Measurements from ENCODE around the gene VIPR2.
"Not testable (repeated sequence)": the region's sequence is repeated elsewhere in the genome, so short reads cannot be mapped to it uniquely, and the experiment has no call there.

VIPR2 gene

DNA sequence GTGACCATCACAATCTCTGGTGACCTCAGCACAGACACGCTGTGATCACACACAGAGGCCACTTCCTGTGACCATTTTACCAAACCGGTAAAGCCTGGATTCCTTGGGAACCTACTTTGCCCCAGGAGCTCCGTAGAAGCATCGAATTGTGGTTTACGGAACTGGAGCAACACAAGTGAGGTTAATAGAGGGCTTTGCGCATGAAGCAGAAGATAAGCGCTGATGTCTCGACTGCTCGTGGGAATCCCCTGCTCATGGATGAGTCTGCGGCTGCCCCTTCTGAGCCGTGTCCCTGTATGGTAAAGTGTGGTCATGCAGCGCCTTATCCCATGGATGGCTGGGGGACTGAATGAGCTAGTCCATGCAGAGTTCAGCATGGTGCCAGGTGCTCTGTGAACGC lies 53.6 kb downstream of the VIPR2 start:
- no peaks in the 10 kb centered on the region for H3K36me3 Mint-ChIP-seq
- ATAC-seq (no peak), DNase-seq (ENCODE audit: low spot score in 2 of 2) (no peak)
- no peaks in the 10 kb centered on the region for H3K4me1 Mint-ChIP-seq
- no peak overlapping the region for H3K4me3 Mint-ChIP-seq
- H3K27ac Mint-ChIP-seq: no peak overlapping the region
- no peaks in the 10 kb centered on the region for H3K9me3 Mint-ChIP-seq

DNA sequence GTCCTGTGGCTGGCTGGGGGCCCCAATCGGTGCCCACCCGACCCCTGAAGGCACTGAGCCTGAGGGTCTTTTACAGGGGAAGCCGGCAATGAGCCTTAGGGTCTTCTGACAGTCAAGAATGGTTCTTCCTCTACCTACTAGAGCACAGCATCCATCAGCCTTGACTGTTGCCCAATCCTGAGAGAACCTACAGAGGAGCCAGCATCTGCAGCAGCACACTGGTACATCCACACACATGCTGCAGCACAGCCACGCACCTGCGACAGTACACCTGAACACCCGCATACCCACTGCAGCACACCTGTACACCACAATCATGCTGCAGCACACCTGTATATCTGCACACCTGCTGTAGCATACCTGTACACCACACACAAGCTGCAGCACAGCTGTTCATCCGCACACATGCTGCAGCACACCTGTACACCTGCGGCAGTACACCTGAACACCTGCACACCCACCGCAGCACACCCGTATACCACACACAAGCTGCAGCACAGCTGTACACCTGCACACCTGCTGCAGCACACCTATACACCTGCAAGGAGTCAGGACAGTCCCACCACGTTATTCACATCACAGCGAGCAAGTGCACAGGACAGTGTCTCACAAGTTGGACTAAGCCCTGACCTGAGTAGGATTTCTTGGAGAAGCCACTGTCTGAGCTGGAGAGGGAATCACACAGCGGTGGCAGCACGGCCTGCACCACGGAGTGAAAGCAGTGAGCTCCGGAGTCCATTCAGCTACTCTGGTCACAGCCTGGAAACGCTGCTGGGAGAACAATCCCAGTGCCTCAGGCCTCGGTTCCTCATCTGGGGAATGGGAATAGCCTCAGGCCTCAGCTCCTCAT lies 56.4 kb downstream of the VIPR2 start:
- Mint-ChIP-seq H3K27ac (no peak overlapping the region), H3K4me3 (no peak overlapping the region), H3K9me3 (no peaks in the 10 kb centered on the region), H3K4me1 (peaks cover 7% of the 10 kb centered on the region), H3K36me3 (no peaks in the 10 kb centered on the region)
- ATAC-seq (no peak), DNase-seq (ENCODE audit: low spot score in 2 of 2) (no peak)

DNA sequence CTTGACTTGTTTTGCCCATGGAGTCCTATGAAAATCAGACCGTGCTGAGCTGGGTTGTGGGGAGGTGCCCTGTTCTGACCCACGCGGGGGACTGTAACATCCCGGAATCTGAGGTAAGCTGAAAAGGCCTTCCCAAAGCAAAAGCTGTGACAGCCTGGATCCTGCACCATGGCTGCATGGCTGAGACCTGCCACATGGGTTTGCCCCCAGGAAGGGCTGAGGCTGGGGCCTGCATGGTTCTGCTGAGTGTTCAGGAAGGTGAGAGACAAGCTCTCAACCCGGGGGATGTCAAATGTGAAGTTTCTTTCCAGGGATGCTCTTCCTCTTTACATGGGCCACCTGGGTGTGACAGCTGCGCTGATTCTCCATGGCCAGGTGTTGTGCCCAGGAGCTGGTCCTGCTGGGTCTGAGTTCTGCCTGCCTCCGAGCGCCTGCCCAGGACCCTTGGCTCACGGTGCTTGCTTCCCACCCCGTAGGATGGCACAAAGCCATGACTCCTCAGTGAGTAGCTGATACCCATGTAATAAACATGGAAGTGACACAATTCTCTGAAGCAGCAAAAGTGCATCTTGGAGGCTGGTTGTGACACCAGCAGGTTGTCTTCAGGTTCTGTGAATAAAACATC lies 58.3 kb downstream of the VIPR2 start:
- DNase-seq (ENCODE audit: low spot score in 2 of 2) (no peak), ATAC-seq (no peak)
- H3K4me3 Mint-ChIP-seq: no peak overlapping the region
- no peaks in the 10 kb centered on the region for H3K36me3 Mint-ChIP-seq
- peaks cover 7% of the 10 kb centered on the region for H3K4me1 Mint-ChIP-seq
- no peak overlapping the region for H3K27ac Mint-ChIP-seq
- H3K9me3 Mint-ChIP-seq: no peaks in the 10 kb centered on the region

DNA sequence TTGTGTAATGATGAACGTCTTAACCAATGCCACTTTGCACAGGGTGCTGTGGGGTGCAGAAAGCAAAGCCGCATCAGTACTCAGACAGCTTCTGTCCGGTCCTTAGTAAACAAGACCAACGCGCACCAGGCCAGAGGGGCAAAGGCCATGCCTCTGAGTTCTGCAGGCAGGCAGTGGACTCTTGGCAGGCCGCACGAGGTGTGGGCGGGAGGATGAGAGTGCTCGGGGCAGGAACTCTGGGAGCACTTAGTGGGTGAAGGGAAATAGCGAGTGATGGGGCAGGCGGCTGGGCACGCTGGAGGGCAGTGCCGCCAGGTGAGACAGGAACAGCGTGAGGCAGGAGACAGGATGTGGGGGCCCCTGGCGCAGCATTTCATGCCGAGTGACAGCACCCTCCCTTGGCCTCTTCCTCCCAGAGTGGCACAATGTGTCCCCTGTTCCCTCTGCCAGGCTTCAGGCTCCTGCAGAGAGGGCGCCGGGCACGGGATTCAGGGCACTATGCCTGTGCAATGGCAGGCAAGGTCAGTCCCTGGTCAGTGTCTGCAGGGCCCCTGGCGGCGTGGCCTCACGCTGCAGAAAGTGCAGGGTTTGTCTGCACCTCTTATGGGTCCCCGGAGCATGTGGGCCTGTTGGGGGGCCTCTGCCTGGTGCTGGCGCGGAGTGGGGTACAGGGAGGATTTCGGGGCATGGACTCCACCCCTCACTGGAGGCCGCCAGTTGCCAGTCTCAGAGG lies 60.4 kb downstream of the VIPR2 start:
- ATAC-seq (no peak), DNase-seq (ENCODE audit: low spot score in 2 of 2) (no peak)
- Mint-ChIP-seq H3K4me3 (no peak overlapping the region), H3K27ac (no peak overlapping the region), H3K4me1 (peaks cover 7% of the 10 kb centered on the region), H3K36me3 (no peaks in the 10 kb centered on the region), H3K9me3 (no peaks in the 10 kb centered on the region)

DNA sequence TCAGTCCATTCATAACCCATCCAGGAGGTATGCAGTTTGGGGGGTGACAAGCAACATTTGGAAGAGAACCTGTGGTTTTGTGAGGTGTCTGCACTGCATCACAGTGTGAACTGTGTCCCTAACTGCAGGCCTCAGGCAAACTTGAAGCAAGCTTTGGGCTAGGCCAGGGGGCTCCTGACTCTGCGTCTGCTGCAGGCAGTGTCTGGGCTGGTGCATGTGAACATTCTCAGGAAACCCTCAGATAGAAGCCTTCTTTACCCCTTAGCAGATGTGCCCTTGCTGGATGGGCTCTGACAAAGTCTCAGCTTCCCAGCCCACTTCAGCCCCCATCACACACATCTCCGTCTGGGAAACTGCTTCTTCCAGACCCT lies 61.0 kb downstream of the VIPR2 start:
- peak; percentile 26 for ATAC-seq
- H3K4me3 Mint-ChIP-seq: no peak overlapping the region
- peaks cover 7% of the 10 kb centered on the region for H3K4me1 Mint-ChIP-seq
- DNase-seq (ENCODE audit: low spot score in 2 of 2): no peak
- no peaks in the 10 kb centered on the region for H3K9me3 Mint-ChIP-seq
- no peak overlapping the region for H3K27ac Mint-ChIP-seq
- no peaks in the 10 kb centered on the region for H3K36me3 Mint-ChIP-seq

DNA sequence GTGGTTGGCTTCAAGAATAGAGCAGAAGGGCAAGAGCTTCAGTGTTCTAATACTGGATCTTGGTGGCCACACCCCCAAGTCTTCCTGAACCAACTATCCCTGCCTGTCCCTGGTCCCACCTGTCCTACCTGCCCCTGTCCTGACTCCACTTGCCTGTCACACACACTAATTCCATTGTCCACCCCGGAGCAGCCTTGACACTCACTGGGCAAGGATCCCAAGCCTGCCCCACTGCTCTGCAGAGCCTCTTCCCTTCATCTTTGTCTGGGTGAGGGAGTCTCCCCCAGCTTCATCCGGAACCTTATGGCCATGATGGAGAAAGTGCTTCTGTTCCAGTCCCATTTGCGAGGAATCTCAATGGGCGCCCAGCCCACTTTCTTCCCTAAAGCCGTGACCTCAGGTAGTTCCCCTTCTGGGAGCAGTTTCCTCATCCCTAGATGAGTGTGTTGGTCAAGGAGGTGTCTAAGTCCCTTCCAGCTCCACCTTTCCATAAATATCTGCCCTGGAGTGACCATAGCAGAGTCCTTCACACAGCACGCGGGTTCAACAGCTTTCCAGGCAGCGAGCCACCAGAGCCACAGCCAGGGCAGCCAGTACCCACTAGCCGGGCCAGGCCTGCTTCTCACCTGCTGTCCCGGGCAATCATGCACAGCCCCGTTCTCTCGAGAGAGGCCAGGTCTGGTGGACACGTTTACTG lies 61.5 kb downstream of the VIPR2 start:
- peaks cover 7% of the 10 kb centered on the region for H3K4me1 Mint-ChIP-seq
- DNase-seq (ENCODE audit: low spot score in 2 of 2) (no peak), ATAC-seq (no peak)
- H3K36me3 Mint-ChIP-seq: no peaks in the 10 kb centered on the region
- no peak overlapping the region for H3K4me3 Mint-ChIP-seq
- no peaks in the 10 kb centered on the region for H3K9me3 Mint-ChIP-seq
- H3K27ac Mint-ChIP-seq: no peak overlapping the region

DNA sequence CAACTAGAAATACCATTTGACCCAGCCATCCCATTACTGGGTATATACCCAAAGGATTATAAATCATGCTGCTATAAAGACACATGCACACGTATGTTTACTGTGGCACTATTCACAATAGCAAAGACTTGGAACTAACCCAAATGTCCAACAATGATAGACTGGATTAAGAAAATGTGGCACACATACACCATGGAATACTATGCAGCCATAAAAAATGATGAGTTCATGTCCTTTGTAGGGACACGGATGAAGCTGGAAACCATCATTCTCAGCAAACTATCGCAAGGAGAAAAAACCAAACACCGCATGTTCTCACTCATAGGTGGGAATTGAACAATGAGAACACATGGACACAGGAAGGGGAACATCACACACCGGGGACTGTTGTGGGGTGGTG lies 62.6 kb downstream of the VIPR2 start:
- ATAC-seq; DNase-seq (ENCODE audit: low spot score in 2 of 2); H3K4me3 Mint-ChIP-seq; H3K4me1 Mint-ChIP-seq; H3K9me3 Mint-ChIP-seq; H3K36me3 Mint-ChIP-seq; H3K27ac Mint-ChIP-seq: not testable (repeated sequence)

DNA sequence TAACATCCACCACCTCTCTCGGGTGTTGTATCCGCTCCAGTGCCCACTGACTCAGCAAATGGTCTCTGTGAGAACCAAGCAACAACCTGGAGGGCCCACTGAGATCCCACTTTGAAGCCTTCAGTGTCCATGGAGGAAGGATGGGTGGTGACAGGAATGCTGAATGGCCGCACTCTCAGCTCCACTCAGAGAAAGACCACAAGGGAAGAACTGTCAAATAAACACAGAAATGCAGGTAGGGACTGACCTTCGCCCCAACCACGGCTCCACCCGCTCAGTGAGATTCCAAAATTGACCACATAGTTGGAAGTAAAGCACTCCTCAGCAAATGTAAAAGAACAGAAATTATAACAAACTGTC lies 65.8 kb downstream of the VIPR2 start:
- Mint-ChIP-seq H3K9me3 (no peaks in the 10 kb centered on the region), H3K36me3 (no peaks in the 10 kb centered on the region), H3K27ac (no peak overlapping the region), H3K4me1 (peaks cover 1% of the 10 kb centered on the region), H3K4me3 (no peak overlapping the region)
- DNase-seq (ENCODE audit: low spot score in 2 of 2): no peak
- ATAC-seq: no peak

DNA sequence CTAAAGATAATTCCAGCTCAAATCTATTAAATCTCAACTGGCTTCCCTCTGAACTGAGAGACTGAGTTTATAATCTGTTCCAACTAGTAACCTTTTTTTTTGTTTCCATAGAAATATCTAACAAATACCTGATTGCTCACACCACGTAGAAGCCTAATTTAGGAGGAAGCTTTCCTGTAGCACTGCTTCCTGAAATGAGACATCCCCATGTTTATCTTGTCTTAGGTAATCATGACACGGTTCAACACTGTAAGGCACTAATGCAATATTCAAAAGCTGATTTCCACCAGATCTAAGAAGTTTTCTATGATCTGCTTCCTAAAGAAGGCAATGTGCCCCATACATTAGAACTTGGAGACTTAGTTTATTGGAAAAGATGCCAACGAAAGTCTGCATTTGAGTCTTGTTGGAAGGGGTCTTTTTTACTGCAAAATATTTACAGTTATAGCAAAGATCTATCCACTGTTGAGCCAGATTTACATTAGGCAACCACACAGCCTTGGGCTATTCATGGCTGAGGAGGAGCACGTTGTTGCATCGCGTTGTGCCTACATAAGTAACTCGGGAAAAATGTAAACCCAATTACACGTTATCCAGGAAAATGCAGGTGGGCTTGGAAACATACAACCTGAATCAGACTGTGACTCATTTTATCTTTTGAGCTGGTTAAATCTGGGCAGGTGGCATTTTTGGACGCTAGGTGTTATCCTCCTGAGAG lies 66.3 kb downstream of the VIPR2 start:
- Mint-ChIP-seq H3K27ac (no peak overlapping the region), H3K4me3 (no peak overlapping the region), H3K9me3 (no peaks in the 10 kb centered on the region), H3K36me3 (no peaks in the 10 kb centered on the region), H3K4me1 (no peaks in the 10 kb centered on the region)
- DNase-seq (ENCODE audit: low spot score in 2 of 2): no peak
- ATAC-seq: no peak

DNA sequence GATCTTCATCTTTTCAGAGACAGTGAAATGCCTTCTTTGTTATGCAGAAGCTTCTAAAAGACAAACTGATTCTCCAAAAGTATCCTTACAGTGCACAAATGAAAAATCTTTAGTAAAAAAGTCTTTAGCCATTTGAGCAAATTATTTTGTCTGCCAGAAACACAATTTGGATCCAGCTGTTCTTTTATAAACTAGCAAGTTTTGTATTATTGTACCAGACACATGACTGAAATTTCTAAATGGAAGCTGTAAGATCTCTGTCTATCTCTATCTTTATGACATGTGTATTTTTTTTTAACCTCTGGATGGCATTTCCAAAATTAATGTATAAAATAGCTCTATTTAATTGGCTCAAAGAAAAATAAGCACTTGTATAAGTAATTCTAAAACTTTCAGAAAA lies 68.3 kb downstream of the VIPR2 start:
- ATAC-seq (no peak), DNase-seq (ENCODE audit: low spot score in 2 of 2) (no peak)
- H3K36me3 Mint-ChIP-seq: no peaks in the 10 kb centered on the region
- peaks cover 1% of the 10 kb centered on the region for H3K4me1 Mint-ChIP-seq
- no peak overlapping the region for H3K4me3 Mint-ChIP-seq
- no peaks in the 10 kb centered on the region for H3K9me3 Mint-ChIP-seq
- no peak overlapping the region for H3K27ac Mint-ChIP-seq

DNA sequence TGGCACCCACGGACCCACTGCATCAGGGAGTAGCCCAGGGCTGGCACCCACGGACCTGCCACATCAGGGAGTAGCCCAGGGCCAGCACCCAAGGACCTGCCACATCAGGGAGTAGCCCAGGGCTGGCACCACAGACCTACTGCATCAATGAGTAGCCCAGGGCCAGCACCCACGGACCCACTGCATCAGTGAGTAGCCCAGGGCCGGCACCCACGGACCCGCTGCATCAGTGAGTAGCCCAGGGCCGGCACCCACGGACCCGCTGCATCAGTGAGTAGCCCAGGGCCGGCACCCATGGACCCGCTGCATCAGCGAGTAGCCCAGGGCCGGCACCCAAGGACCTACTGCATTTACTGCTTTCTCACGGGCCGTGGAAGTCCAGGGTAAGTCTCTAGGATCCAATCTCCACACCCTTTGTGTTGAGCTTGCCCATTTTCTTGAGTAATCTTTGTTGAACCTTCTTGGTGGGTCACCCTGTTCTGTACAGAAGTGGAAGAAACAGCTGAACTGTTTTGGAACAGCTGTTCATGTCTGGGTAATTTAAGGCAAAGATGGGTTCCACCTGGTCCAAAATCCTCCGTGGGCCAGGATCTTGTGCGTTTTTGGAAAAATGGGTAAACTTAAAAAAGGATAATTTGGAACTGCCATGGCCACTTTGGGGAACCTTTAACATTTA lies 69.0 kb downstream of the VIPR2 start:
- no peaks in the 10 kb centered on the region for H3K9me3 Mint-ChIP-seq
- no peak for ATAC-seq
- peaks cover 6% of the 10 kb centered on the region for H3K4me1 Mint-ChIP-seq
- no peak for DNase-seq (ENCODE audit: low spot score in 2 of 2)
- H3K36me3 Mint-ChIP-seq: no peaks in the 10 kb centered on the region
- H3K27ac Mint-ChIP-seq: no peak overlapping the region
- H3K4me3 Mint-ChIP-seq: no peak overlapping the region

DNA sequence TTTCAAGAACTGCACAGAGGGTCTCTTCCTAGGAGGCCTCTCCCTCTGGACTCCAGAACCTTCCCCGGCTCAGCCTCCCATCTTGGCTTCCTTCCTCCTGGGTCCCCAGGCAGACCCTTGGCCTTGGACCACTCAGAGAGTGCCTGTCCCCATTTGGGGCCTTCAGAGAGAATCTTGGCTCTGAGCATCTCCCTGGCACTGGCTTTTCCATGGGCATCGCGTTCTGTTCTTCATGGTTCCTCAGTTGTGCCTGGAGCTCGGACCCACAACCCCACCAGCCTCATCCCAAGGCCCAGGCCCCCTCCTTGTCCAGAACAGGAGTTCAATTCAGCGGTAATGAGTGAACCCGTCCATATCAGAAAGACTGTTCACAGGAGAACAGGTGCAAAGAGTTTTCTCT lies 73.4 kb downstream of the VIPR2 start:
- ATAC-seq: no peak

DNA sequence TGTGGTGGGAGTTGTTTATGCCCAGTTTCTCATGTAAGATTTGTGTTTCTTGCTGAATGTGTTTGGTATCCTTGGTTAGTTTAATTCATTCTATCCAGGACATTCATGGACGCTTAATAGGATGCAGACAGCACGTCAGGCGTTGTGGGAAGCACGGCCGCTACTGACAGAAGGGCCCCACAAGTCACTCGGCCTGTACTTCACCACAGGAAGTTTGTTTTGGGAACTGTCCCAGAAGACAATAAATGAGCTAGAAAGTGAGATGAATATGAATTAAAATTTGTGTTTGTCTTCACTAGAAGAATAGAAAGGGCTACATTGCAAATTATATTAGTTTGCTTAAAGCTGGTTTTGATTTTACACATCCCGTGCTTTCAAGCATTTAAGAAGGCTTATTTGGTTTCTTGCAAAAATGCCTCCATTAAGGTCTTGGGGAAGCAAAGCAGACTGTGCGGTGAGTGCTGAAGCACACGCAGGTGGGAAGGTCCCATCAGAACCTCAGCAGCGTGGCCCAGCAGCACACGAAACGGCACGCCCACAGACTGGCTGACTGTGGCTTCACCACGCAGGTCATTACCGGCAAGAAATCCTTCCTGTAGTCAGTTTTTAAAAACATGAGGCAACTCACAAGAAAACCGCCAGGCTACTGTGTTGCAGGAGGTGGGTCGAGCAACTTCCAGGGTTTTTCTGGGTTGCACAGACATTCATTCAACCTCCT lies 74.1 kb downstream of the VIPR2 start:
- H3K4me3 Mint-ChIP-seq: no peak overlapping the region
- H3K27ac Mint-ChIP-seq: no peak overlapping the region
- H3K4me1 Mint-ChIP-seq: peaks cover 30% of the 10 kb centered on the region

More for the DNA sequence above, 73.4 kb downstream of the VIPR2 start:
- no peak overlapping the region for H3K4me3 Mint-ChIP-seq
- H3K27ac Mint-ChIP-seq: peak overlapping the region; percentile 57
- peaks cover 30% of the 10 kb centered on the region for H3K4me1 Mint-ChIP-seq
- no peaks in the 10 kb centered on the region for H3K36me3 Mint-ChIP-seq
- no peaks in the 10 kb centered on the region for H3K9me3 Mint-ChIP-seq
- peak in 1 of 2 donors; percentile 20 for DNase-seq (ENCODE audit: low spot score in 2 of 2)

DNA sequence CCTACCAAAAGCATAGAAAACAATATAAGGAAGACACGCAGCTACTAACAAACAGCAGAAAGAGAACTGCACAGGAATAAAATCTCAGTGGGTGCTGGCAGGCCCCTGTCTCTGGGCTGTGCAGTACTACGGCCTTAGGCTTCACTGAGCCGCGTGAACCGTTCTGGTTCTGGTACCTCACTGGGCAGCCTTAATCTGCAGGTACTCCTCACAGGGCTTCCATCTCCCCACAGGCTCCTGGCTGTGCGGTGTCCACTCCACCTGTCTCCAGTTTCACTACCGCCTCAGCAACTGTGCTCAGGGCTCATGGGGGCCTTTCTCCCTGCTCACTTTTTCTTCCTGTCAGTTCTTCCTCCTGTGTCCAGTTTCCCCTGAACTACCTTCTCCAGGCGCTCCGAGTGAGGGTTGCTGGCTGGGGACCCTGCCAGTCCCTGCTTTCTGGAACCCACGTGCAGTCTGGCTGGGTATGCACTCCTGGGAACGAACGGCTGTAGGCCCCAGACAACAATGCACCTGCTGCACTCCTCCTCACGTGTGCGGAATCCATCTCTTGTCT lies 75.7 kb downstream of the VIPR2 start:
- Mint-ChIP-seq H3K27ac (peak overlapping the region; percentile 88), H3K9me3 (no peaks in the 10 kb centered on the region), H3K4me1 (peaks cover 30% of the 10 kb centered on the region), H3K4me3 (peak overlapping the region; percentile 40), H3K36me3 (no peaks in the 10 kb centered on the region)
- ATAC-seq (no peak), DNase-seq (ENCODE audit: low spot score in 2 of 2) (peak in 1 of 2 donors; percentile 42)

More for the DNA sequence above, 74.1 kb downstream of the VIPR2 start:
- no peaks in the 10 kb centered on the region for H3K9me3 Mint-ChIP-seq
- H3K36me3 Mint-ChIP-seq: no peaks in the 10 kb centered on the region
- peak; percentile 70 for ATAC-seq
- peak in 1 of 2 donors; percentile 28 for DNase-seq (ENCODE audit: low spot score in 2 of 2)

Data from stimulated activated effector memory CD8-positive, alpha-beta T cell treated with anti-CD3 and anti-CD28 coated beads, Interleukin-12 subunit alpha, Interleukin-12 subunit beta, amount 100 ng/mL, for 72 hours (primary cell).